ENCODE results near the gene VANGL2.

Gene VANGL2

DNA sequence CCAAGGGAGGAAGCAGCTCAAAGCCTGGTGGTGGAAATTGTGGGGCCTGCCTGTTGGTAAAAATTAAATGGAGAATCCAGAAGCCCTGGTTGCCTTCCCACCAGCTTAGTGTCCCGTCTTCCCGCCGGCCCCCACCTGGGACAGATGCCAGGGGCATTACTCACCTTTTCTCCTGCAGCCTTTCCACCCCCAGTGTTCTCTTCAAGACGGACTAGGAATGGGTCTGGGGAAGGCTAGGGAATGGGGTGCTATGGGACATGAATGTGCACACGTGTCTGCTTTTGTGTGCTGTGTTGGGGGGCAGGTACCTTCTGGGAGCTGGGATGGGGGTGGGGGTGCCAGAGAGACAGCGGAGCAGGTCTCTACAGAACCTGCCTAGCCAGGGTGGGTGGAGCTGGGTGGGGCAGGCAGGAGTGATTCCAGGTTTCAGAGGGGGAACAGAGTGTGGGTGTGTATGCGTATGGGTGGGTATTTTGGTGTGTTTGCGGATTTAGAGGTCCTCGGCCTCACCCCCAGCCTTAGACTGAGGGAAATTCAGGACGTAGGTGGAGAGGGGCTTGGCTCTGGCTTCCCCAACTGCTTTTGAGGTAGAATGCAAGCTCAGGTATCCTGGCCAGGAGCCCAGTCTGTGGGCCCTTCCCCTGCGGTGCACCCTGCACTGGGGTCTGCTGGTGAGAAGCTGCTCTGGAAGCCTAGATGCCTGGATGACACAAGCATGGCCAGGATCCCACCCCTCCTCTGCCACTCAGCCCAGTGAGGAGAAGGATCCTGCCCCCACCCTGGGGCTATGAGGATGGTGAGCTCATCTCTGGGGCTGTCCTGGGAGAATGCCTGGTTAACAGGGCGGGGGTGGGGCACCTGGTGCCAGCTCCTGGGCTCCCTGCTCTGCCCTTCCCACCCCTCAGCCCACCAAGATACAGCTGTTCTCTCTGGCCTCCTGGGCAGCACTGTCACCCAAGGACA is 7.8 kb downstream of the VANGL2 start:
- DNase-seq = no peak

DNA sequence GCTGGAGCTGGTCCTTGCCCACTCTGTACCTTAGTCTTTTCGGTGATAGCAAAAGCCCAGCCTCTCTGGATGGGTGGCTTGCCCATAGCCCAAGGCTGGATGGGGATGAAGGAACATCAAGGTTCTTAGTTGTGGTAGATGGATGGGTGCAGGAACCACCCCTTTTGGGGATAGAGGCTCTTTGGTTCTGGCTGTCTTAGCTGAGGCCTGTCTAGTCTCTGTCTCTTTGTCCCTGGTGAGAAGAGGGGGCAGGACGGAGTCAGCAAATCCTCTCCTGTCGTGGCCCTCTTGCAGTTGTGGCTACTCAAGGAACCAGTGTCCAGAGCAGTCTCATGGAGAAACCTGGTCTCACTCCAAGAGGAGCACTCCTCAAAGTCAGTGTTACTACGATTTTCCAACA is 8.5 kb downstream of the VANGL2 start:
- DNase-seq = no peak

GRCh38 chr1:160409486-160409885 is 9.1 kb downstream of the VANGL2 start:
- no peak for DNase-seq

DNA sequence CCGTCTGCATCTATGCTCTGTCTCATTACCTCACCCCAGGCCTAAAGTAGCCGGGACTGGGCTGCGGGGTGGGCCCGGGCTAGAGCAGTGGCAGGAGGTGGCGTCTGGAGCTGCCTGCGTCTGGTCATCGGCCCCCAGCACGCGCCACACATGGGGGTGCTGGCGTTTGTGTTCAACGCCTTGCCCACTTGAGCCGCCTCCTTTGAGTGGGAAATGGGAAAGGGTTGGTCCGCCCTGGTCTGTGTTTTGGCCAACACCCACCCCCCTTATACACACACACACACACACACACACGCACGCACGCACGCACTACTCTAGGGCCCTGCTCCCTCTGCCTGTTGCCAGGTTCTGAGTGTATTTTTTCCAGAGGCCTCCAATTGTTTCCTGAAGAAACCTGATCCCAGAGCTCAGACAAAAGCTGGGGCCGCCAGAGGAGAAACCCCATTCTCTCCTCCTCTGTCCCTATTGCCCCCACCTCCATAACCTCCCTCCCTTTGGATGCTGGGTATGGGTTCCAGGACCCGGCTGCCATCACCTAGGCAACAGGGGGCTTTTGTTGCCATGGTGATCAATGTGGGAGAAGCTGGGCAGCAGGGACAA is 10.1 kb downstream of the VANGL2 start:
- no peak for DNase-seq

DNA sequence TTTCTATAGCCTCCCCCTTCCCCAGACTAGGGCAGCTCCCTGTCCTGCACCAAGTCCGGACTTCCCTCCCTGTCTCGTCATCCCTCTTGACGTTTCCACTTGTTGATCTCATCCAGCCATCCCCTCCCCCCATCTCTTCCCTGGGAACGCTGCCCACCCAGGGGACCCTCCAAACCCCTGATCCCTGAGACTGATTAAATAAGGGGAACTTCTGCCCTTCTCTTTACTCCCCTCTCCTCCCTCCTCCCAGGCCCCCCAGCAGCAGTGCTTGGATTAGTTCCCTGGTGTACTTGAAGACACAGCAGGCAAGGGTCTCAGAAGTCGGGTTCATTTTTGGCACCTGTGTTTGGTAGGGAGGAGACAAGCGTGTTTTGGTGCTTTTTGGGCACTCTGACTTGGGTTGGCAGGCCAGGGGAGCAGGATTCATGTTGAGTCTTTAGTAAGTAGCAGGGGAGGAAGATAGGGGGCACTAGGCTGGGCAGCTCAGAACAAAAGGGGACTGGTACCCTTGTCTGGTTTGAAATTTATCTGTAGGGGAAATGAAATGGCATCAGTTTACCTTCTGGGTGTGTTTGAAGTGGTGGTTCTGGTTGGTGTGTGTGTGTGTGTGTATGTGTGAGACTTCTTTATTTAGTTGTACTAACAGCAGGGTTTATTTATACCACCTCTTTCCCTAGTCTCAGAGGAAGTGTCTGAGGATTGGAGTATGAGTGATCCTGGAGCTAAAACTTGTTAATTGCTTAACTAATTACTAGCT is 11.1 kb downstream of the VANGL2 start:
- no peak for DNase-seq

DNA sequence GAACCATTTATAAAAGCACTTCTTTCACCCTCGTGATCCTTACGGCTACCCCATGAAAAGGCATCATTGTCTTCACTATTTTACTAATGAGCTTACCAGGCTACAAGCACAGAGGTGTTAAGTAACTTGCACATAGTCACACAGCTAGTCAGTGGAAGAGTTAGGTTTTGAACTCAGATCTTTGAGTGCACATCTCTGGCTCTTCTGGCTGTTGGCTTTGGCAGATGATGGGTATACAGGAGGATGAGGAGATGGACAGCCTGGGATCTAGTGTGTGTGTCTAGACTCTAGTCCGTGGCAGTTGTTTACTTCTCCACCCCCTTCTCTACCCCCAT is 11.6 kb downstream of the VANGL2 start:
- DNase-seq = no peak

DNA sequence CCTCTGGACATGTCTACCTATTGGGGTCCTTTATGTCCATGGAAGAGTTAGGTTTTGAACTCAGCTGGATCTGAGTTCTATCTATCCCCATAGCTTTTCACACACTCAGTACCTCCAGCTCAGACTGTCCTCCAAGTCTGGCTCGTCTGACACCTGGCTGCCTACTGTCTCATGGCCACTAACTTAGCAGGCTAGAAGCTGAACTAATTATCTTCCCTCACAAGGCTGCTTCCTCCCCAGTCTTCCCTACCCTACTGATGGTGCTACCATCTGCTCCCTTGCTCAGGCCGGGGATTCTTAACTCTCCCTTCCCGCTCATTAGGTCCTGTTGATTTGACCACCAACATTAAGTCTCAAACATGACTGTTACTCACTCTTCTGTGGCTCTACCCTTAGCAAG is 13.4 kb downstream of the VANGL2 start:
- DNase-seq = no peak

DNA sequence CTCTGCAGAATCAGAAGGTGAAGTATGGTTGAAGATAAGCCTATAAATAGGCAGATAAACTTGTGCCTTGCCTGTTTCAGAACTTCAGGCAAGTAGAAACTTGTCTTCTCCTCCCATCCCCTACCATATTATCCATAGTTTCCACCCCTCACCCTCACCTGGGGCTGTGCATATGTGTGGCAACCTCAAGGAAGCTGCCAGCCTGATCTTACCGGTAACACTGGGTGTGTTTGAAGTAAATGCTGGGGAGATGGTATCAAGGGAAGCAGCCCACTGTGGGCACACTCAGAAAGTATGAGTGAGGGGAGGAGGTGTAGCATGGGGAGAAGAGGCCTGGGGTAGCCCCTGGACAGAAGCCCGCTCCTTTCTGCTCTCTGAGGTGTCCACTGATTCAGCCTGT is 14.5 kb downstream of the VANGL2 start:
- no peak for DNase-seq

GRCh38 chr1:160415696-160416290 is 15.4 kb downstream of the VANGL2 start:
- no peak for DNase-seq

- DNase-seq = no peak
Observed at GRCh38 chr1:160416369-160416768, 16.0 kb downstream of the VANGL2 start.

DNA sequence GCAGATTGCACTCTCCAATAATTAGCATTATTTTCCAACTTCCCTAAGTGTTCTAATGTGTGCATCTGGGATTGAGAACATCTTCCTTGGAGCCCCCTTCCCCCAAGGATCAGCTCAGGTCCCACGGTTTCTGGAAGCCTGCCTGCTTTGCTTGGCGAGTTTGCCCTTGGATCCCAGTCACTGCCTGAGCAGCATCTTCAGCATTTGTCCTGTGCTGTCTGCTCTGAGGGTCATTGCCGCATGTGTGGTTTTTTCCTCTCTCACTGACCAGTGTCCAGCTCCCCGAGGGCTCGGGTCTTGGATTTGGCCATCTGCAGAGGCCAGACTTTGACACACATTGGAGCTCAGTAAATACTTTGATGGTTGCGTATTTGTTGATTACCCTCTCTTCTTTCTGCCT is 18.1 kb downstream of the VANGL2 start:
- no peak for DNase-seq

DNA sequence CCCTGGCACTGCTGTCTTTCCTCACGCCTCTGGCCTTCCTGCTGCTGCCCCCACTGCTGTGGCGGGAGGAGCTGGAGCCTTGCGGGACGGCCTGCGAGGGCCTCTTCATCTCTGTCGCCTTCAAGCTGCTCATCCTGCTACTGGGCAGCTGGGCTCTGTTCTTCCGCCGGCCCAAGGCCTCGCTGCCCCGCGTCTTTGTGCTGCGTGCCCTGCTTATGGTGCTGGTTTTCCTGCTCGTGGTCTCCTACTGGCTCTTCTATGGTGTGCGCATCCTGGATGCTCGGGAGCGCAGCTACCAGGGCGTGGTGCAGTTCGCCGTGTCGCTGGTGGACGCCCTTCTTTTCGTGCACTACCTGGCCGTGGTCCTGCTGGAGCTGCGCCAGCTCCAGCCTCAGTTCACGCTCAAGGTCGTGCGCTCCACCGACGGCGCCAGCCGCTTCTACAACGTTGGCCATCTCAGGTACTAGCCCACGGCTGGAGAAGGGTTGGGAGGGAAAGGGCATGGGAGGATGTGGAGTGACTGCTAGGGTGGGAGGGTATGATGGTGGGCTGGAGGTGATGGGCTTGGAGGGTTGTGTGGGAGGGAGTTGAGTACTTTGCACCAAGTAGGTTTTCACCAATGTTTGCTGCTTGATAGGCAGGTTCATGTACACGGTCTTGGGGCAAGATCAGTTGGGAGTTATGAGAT is 18.9 kb downstream of the VANGL2 start:
- DNase-seq = no peak

DNA sequence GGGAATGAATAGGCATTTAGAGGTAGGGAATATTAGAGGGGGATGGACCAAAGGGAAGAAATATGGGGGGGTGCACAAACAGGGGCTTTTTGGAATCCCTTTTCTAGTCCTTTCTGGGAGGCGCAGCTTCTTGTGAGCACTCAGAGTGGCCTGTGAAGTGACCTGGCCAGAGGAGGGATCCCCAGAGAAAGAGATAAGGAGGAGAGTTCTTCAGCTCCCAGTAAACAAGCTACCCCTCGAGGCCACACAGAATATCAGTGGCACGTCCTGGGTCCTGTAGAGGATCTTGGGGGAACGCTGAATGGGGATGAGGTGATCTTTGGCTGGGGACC is 19.4 kb downstream of the VANGL2 start:
- DNase-seq = no peak

- no peak for DNase-seq
Observed at GRCh38 chr1:160420881-160421842, 20.8 kb downstream of the VANGL2 start.

DNA sequence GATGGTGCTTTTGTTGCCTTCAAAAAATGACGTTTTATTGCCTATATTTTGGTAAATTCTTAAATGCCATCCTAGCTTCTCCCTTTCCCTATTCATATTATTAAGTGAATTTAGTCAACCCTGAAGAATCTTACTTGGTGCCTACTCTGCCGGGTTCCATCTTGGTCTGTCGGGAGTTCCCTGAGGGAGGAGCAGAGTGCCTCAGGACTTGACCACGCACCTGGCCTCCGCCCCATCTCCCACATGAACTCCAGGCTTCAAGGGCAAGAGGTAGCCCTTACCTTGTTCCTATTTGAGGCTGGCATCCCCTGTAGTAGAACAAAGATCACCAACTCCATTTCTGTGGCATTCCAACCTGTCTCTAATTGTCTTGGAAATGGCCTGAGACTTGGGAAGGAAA is 21.5 kb downstream of the VANGL2 start:
- DNase-seq = no peak

DNA sequence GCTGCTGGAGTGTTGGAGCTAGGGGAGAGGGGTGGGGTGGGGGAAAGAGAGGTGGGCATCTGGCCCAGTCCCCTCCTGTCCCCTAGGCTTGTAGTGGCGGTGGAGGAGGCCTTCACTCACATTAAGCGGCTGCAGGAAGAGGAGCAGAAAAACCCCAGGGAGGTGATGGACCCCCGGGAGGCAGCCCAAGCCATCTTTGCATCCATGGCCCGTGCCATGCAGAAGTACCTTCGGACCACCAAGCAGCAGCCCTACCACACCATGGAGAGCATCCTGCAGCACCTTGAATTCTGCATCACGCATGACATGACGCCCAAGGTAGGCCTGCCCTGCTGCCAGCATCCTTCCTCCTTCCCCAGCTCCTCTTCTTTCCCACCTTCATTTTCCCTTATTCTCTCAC is 23.6 kb downstream of the VANGL2 start:
- DNase-seq = no peak

DNA sequence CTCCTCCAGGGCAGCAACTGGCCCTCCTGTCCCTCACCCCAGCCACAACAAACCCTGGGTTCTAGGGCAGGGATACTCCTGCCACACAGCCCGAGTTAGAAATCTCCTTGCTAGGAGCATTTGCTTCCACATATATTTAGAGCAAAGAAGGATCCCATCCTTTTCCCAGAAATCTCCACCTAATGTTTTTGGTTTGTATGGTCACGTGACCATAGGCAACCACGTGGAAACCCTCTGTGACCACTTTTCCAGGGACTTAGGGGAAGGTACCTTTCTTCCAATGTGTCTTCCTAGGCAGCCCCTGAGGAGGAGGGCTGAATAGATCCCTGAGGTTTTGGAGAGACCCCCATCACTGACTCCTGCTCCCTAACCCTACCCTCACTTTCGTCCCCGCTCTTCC is 25.5 kb downstream of the VANGL2 start:
- DNase-seq = no peak

GRCh38 chr1:160427625-160428024 is 27.3 kb downstream of the VANGL2 start:
- DNase-seq = no peak

- DNase-seq = no peak
Observed at GRCh38 chr1:160428053-160428452, 27.7 kb downstream of the VANGL2 start.

DNA sequence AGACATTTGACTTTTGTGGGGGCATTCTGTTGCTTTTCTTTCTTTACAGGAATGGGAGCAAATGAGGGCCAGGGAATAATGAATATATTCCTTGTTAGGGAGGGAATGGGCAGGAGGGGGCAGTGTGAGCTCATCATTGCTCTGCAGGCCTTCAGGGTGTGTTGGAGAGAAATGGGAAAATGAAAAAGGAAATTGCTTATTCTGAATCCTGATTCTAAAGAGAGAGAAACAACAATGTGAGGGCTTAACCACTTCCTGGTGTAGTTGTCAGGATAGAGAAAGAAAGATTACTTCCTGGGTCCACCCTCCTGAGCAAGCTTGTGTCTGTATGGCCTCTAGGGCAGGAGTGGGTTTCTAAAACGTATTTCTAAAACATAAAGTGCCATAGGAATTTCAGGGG is 28.3 kb downstream of the VANGL2 start:
- no peak for DNase-seq

- DNase-seq = no peak
Observed at GRCh38 chr1:160429125-160429561, 28.8 kb downstream of the VANGL2 start.
